SK-N-SH (cell line): Measurements from ENCODE around the gene OSCAR. TPM values are rescaled to one million over a fixed set of nuclear protein-coding genes. Genes with fewer than 3 reads are reported as not detected.

Experiments
- CTCF ChIA-PET: fragments of 300-600, 350-600 bp; formaldehyde crosslinking; extraction: SDS; loops from one replicate; lab custom pipeline; 2021; lab: Yijun Ruan, JAX
- POLR2A ChIA-PET: fragments of 350-600 bp; sonication (Branson Sonifier 250); formaldehyde crosslinking; extraction: SDS; loops from one replicate; lab custom pipeline; 2020; ENCODE audit warnings: antibody characterized with exemption, inconsistent platforms; lab: Yijun Ruan, JAX
- DNase-seq: peaks from one replicate; pipeline ENCODE4 v3.0.0; 2012
- H2AFZ ChIP-seq: fragments of 200-600 bp; sonication (generic); 2 replicates; pipeline ENCODE4 v1.8.1; 2016; ENCODE audit warnings: antibody characterized with exemption, mild to moderate bottlenecking, low read depth
- H3F3A ChIP-seq: fragments of 200-600 bp; sonication (generic); replicated peaks from 2 replicates; pipeline ENCODE3; 2016; ENCODE audit warnings: antibody characterized with exemption, mild to moderate bottlenecking; ENCODE audit not compliant: insufficient read depth
- H3K27ac ChIP-seq, 2 experiments: fragments of 200-500 bp in 1 of 2; fragments of 200-600 bp in 1 of 2; sonication (Bioruptor generic) in 1 of 2; sonication (generic), shearing (Covaris generic) in 1 of 2; 2 replicates each; pipeline versions ENCODE4 v1.5.1 to v1.6.1; 2014 to 2016; ENCODE audit warnings: low read depth in 2 of 2, inconsistent platforms in 1 of 2, low read length in 1 of 2, mild to moderate bottlenecking in 1 of 2, mixed read lengths in 1 of 2
- H3K27me3 ChIP-seq: fragments of 200-600 bp; sonication (generic), shearing (Covaris generic); 2 replicates; pipeline ENCODE4 v1.6.1; 2016; ENCODE audit warnings: mixed run types; ENCODE audit not compliant: insufficient read depth
- H3K36me3 ChIP-seq, 2 experiments: fragments of 200-500 bp in 1 of 2; fragments of 200-600 bp in 1 of 2; sonication (Bioruptor generic) in 1 of 2; sonication (generic) in 1 of 2; replicated peaks in 1 of 2; 2 replicates each; pipeline versions ENCODE3 to v1.5.1; 2014 to 2016; ENCODE audit warnings: low read length in 1 of 2, mild to moderate bottlenecking in 1 of 2; ENCODE audit not compliant: insufficient read depth in 2 of 2, control insufficient read depth in 1 of 2
- H3K4me1 ChIP-seq, 2 experiments: fragments of 200-500 bp in 1 of 2; fragments of 200-600 bp in 1 of 2; sonication (Bioruptor generic) in 1 of 2; sonication (generic), shearing (Covaris generic) in 1 of 2; 2 replicates each; pipeline versions ENCODE4 v1.5.1 to v1.6.1; 2014 to 2016; ENCODE audit warnings: low read depth in 1 of 2, low read length in 1 of 2, mixed run types in 1 of 2; ENCODE audit not compliant: insufficient read depth in 2 of 2, control insufficient read depth in 1 of 2
- H3K4me2 ChIP-seq: fragments of 200-600 bp; sonication (generic), shearing (Covaris generic); 2 replicates; pipeline ENCODE4 v1.6.1; 2017; ENCODE audit warnings: mixed run types
- H3K4me3 ChIP-seq, 2 experiments: fragments of 200-500 bp in 1 of 2; fragments of 200-600 bp in 1 of 2; sonication (Bioruptor generic) in 1 of 2; sonication (generic), shearing (Covaris generic) in 1 of 2; 2 replicates each; pipeline versions ENCODE4 v1.5.1 to v1.8.1; 2014 to 2016; ENCODE audit warnings: low read depth in 2 of 2, inconsistent platforms in 1 of 2, low read length in 1 of 2, mild to moderate bottlenecking in 1 of 2, mixed read lengths in 1 of 2, moderate library complexity in 1 of 2
- H3K79me2 ChIP-seq: fragments of 200-600 bp; sonication (generic); 2 replicates; pipeline ENCODE4 v1.8.1; 2017; ENCODE audit warnings: mild to moderate bottlenecking; ENCODE audit not compliant: insufficient read depth
- H3K9ac ChIP-seq: fragments of 200-600 bp; sonication (generic); 2 replicates; pipeline ENCODE4 v1.6.1; 2017; ENCODE audit warnings: mixed run types
- H3K9me2 ChIP-seq: fragments of 200-600 bp; sonication (generic); 2 replicates; pipeline ENCODE4 v1.6.1; 2017; ENCODE audit warnings: mixed run types
- H3K9me3 ChIP-seq: fragments of 200-600 bp; sonication (generic); 2 replicates; pipeline ENCODE4 v1.6.1; 2017; ENCODE audit warnings: mixed run types, mild to moderate bottlenecking, moderate library complexity
- H4K20me1 ChIP-seq: fragments of 200-600 bp; sonication (generic); 2 replicates; pipeline ENCODE4 v1.6.1; 2017; ENCODE audit warnings: mild to moderate bottlenecking, mixed run types; ENCODE audit not compliant: insufficient read depth
- EP300 ChIP-seq, 2 experiments: IDR thresholded peaks; 2 replicates each; pipeline versions ENCODE4 v1.4.0 to v1.6.1; 2012; ENCODE audit warnings: borderline replicate concordance in 1 of 2, low read depth in 1 of 2, low read length in 1 of 2
- FOXJ3 ChIP-seq: sonication (generic); formaldehyde crosslinking; IDR thresholded peaks from 2 replicates; pipeline ENCODE4 v1.5.1; 2020; ENCODE audit warnings: mild to moderate bottlenecking, missing genetic modification reagents
- GABPA ChIP-seq: IDR thresholded peaks from 2 replicates; pipeline ENCODE4 v1.4.0; 2012; ENCODE audit warnings: low read depth, mild to moderate bottlenecking
- IRF3 ChIP-seq: fragments of 150-350 bp; IDR thresholded peaks from 2 replicates; pipeline ENCODE4 v1.6.1; 2016; ENCODE audit warnings: mild to moderate bottlenecking, low read depth, low read length
- JUND ChIP-seq: IDR thresholded peaks from 2 replicates; pipeline ENCODE4 v1.4.0; 2012
- MEF2A ChIP-seq: IDR thresholded peaks from 2 replicates; pipeline ENCODE4 v1.4.0; 2012; ENCODE audit warnings: low read depth, borderline replicate concordance
- RAD21 ChIP-seq: IDR thresholded peaks from 2 replicates; pipeline ENCODE4 v1.6.1; 2012; ENCODE audit warnings: mild to moderate bottlenecking, low read length
- SIN3A ChIP-seq: IDR thresholded peaks from 2 replicates; pipeline ENCODE4 v1.6.1; 2012; ENCODE audit warnings: low read depth, mild to moderate bottlenecking, low read length, moderate library complexity, borderline replicate concordance
- SMC3 ChIP-seq: IDR thresholded peaks from 2 replicates; pipeline ENCODE4 v1.6.1; 2012; ENCODE audit warnings: low read depth, low read length, improper control_type of control experiment
- TCF12 ChIP-seq: IDR thresholded peaks from 2 replicates; pipeline ENCODE4 v1.4.0; 2012
- USF1 ChIP-seq: IDR thresholded peaks from 2 replicates; pipeline ENCODE4 v1.4.0; 2012; ENCODE audit warnings: low read depth, borderline replicate concordance
- USF2 ChIP-seq: fragments of 150-350 bp; IDR thresholded peaks from 2 replicates; pipeline ENCODE4 v1.6.1; 2017; ENCODE audit warnings: antibody characterized with exemption, low read length, low read depth, borderline replicate concordance
- YY1 ChIP-seq: IDR thresholded peaks from 2 replicates; pipeline ENCODE4 v1.4.0; 2012; ENCODE audit warnings: low read depth, mild to moderate bottlenecking
- WGBS: methylation state at CpG from one replicate; pipeline ENCODE4 v1.1.6; 2017; ENCODE audit warnings: low lambda C conversion rate; 5-methylcytosine and 5-hydroxymethylcytosine counted together
- polyA plus RNA-seq, 3 experiments: library from polyadenylated mRNA; depleted of rRNA; stranded (reverse); fragments of >200 nt; gene quantifications; 2 replicates each; pipeline ENCODE4 v1.2.3, GENCODE V29; 2012

The OSCAR gene
- polyA plus RNA-seq, 1 of the 3 experiments (the other 2 are of a cell fraction) = 1.2 TPM

- Histone ChIP-seq H2AFZ (no peak overlapping the region), H3K27ac (no peak overlapping the region), H3K9me3 (no peaks in the 10 kb centered on the region), H3F3A (no peaks in the 10 kb centered on the region), H3K4me1 (no peaks in the 10 kb centered on the region; a peak in 1 of 4 replicates), H3K36me3 (peaks cover 18 to 35% of the 10 kb centered on the region in 2 experiments), H3K79me2 (peaks cover 32% of the 10 kb centered on the region), H3K9me2 (no peaks in the 10 kb centered on the region), H3K27me3 (no peaks in the 10 kb centered on the region), H3K9ac (no peak overlapping the region), H3K4me3 (no peak overlapping the region), H3K4me2 (no peak overlapping the region), H4K20me1 (peaks cover 2% of the 10 kb centered on the region; the same call in 1 of the 2 replicates)
- POLR2A ChIA-PET = no interaction called here
- CTCF ChIA-PET = no interaction called here
- WGBS = 89% methylated on average over 6 of the region's 7 CpGs
- TF ChIP-seq GABPA (no peak), JUND (no peak), MEF2A (no peak), RAD21 (no peak), FOXJ3 (CRISPR knock-in tag) (no peak), IRF3 (no peak), SMC3 (no peak), EP300 (IDR thresholded peaks at IDR 0.05; ENCODE audit: borderline replicate concordance in 1 of 2, low read depth in 1 of 2, low read length in 1 of 2) (no peak), YY1 (no peak)
- DNase-seq = no peak
Observed at GRCh38 chr19:54108496-54108895, 7.9 kb upstream of the OSCAR start.

GRCh38 chr19:54107876-54108490 lies 7.4 kb upstream of the OSCAR start:
- peaks cover 14 to 35% of the 10 kb centered on the region in 2 experiments for H3K36me3 ChIP-seq

More at GRCh38 chr19:54107876-54108490, 7.4 kb upstream of the OSCAR start:
- H3K4me3 ChIP-seq = no peak overlapping the region
- DNase-seq = no peak
- H3F3A ChIP-seq = no peaks in the 10 kb centered on the region
- H3K4me1 ChIP-seq = no peaks in the 10 kb centered on the region; a peak in 1 of 4 replicates
- ChIA-PET POLR2A (no interaction called here), CTCF (no interaction called here)
- H4K20me1 ChIP-seq = peaks cover 2% of the 10 kb centered on the region; the same call in 1 of the 2 replicates
- WGBS = 89% methylated on average over 18 of the region's 21 CpGs
- no peak overlapping the region for H2AFZ ChIP-seq
- no peaks in the 10 kb centered on the region for H3K27me3 ChIP-seq
- no peaks in the 10 kb centered on the region for H3K9me2 ChIP-seq
- H3K27ac ChIP-seq = no peak overlapping the region
- no peak overlapping the region for H3K4me2 ChIP-seq
- H3K9ac ChIP-seq = no peak overlapping the region
- TF ChIP-seq IRF3 (no peak), USF1 (no peak), TCF12 (no peak), USF2 (no peak), SIN3A (no peak), FOXJ3 (CRISPR knock-in tag) (no peak)
- peaks cover 36% of the 10 kb centered on the region for H3K79me2 ChIP-seq
- no peaks in the 10 kb centered on the region for H3K9me3 ChIP-seq
